Hepatocyte (in vitro differentiated cells): ENCODE results near the gene SLX4.

Experiments used
- EZH2phosphoT487 ChIP-seq: fragments of 200-600 bp; sonication (generic); IDR thresholded peaks from one replicate; pipeline ENCODE4 v1.6.1; 2018; ENCODE audit warnings: antibody characterized with exemption, mild to moderate bottlenecking, low read depth, moderate library complexity; ENCODE audit not compliant: unreplicated experiment, severe bottlenecking
- TF ChIP-seq, protein P1 (sequence below): fragments of 200-600 bp; sonication (generic); IDR thresholded peaks from 2 replicates; pipeline ENCODE4 v1.5.1; 2016; ENCODE audit warnings: antibody characterized with exemption, mild to moderate bottlenecking; ENCODE audit not compliant: poor library complexity

- TF ChIP-seq, protein P1, sequence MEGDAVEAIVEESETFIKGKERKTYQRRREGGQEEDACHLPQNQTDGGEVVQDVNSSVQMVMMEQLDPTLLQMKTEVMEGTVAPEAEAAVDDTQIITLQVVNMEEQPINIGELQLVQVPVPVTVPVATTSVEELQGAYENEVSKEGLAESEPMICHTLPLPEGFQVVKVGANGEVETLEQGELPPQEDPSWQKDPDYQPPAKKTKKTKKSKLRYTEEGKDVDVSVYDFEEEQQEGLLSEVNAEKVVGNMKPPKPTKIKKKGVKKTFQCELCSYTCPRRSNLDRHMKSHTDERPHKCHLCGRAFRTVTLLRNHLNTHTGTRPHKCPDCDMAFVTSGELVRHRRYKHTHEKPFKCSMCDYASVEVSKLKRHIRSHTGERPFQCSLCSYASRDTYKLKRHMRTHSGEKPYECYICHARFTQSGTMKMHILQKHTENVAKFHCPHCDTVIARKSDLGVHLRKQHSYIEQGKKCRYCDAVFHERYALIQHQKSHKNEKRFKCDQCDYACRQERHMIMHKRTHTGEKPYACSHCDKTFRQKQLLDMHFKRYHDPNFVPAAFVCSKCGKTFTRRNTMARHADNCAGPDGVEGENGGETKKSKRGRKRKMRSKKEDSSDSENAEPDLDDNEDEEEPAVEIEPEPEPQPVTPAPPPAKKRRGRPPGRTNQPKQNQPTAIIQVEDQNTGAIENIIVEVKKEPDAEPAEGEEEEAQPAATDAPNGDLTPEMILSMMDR: no peak
- TF ChIP-seq EZH2phosphoT487: no peak
Observed at GRCh38 chr16:3550851-3551847, 60.3 kb downstream of the SLX4 start.
